Adrenal gland (tissue), 5 donors: Measurements from ENCODE around the gene XIRP1.

Experiments used
- CTCF ChIP-seq, 6 experiments: fragments of 450-650 bp in 4 of 6; fragments of 200-600 bp in 2 of 6; sonication (generic) in 1 of 6; IDR thresholded peaks; 1 replicate in 5 of 6; 2 replicates in 1 of 6; pipeline versions ENCODE4 v1.5.1 to v1.8.0; 2016 to 2021; ENCODE audit warnings: antibody characterized with exemption in 6 of 6, mild to moderate bottlenecking in 2 of 6, moderate library complexity in 1 of 6
- POLR2A ChIP-seq, 2 donors: fragments of 450-650 bp; IDR thresholded peaks; one replicate each; pipeline ENCODE4 v1.6.1; 2017; ENCODE audit warnings: antibody characterized with exemption in 2 of 2, mild to moderate bottlenecking in 2 of 2, moderate library complexity in 1 of 2
- donor health status: DM: no; HTN: no; CAD: no.

GRCh38 chr3:39169712-39170111 lies 22.7 kb downstream of the XIRP1 start:
- TF ChIP-seq CTCF (IDR thresholded peaks at IDR 0.05) (no peak), POLR2A (IDR thresholded peaks at IDR 0.05) (no peak)
